CD8-positive, alpha-beta memory T cell (primary cell): ENCODE results near the gene RPS6KA4. TPM values are rescaled to one million over a fixed set of nuclear protein-coding genes. Genes with fewer than 3 reads are reported as not detected.

Source experiments
- CTCF ChIA-PET: fragments of 350-600 bp; sonication (Branson Sonifier 250); formaldehyde crosslinking; loops from one replicate; lab custom pipeline; 2021; ENCODE audit warnings: antibody characterized with exemption; lab: Charles Lee
- POLR2A ChIA-PET: fragments of 350-600 bp; sonication (Branson Sonifier 250); formaldehyde crosslinking; loops from one replicate; lab custom pipeline; 2021; ENCODE audit warnings: antibody characterized with exemption; lab: Charles Lee
- DNase-seq, 5 donors: peaks; one replicate each; pipeline versions ENCODE4 v3.0.0 to v3.0.0-alpha.2; 2020 to 2022; ENCODE audit warnings: mixed read lengths in 1 of 5
- H3K27ac ChIP-seq: one replicate; pipeline ENCODE4 v1.7.0; 2013; ENCODE audit warnings: low read depth, mild to moderate bottlenecking, low read length, moderate library complexity
- H3K27me3 ChIP-seq: 2 replicates; pipeline ENCODE4 v1.7.0; 2013; ENCODE audit warnings: low read length, mild to moderate bottlenecking; ENCODE audit not compliant: insufficient read depth, poor library complexity, severe bottlenecking
- H3K36me3 ChIP-seq: 2 replicates; pipeline ENCODE4 v1.7.0; 2013; ENCODE audit warnings: mild to moderate bottlenecking, low read length, moderate library complexity; ENCODE audit not compliant: insufficient read depth
- H3K4me1 ChIP-seq: 2 replicates; pipeline ENCODE4 v1.7.0; 2013; ENCODE audit warnings: mild to moderate bottlenecking, low read length, moderate library complexity; ENCODE audit not compliant: insufficient read depth
- H3K4me3 ChIP-seq: 2 replicates; pipeline ENCODE4 v1.7.0; 2013; ENCODE audit warnings: mild to moderate bottlenecking, low read length
- H3K9me3 ChIP-seq: 2 replicates; pipeline ENCODE4 v1.7.0; 2013; ENCODE audit warnings: mild to moderate bottlenecking, low read length
- H3K27ac Mint-ChIP-seq, 8 donors: one replicate each; pipeline ENCODE4 v1.8.0; 2020 to 2021; ENCODE audit warnings: mixed read lengths in 8 of 8, mild to moderate bottlenecking in 6 of 8, inconsistent platforms in 3 of 8, moderate library complexity in 3 of 8
- H3K27me3 Mint-ChIP-seq, 2 donors: one replicate each; pipeline ENCODE4 v1.8.0; 2020 to 2021; ENCODE audit warnings: mixed read lengths in 2 of 2, mild to moderate bottlenecking in 1 of 2, moderate library complexity in 1 of 2
- H3K36me3 Mint-ChIP-seq, 3 donors: one replicate each; pipeline ENCODE4 v1.8.0; 2020 to 2021; ENCODE audit warnings: mixed read lengths in 3 of 3, inconsistent platforms in 1 of 3, mild to moderate bottlenecking in 1 of 3
- H3K4me1 Mint-ChIP-seq, 3 donors: one replicate each; pipeline ENCODE4 v1.8.0; 2020 to 2021; ENCODE audit warnings: mixed read lengths in 3 of 3, inconsistent platforms in 1 of 3, mild to moderate bottlenecking in 1 of 3
- H3K4me3 Mint-ChIP-seq, 7 donors: one replicate each; pipeline ENCODE4 v1.8.0; 2020 to 2021; ENCODE audit warnings: mixed read lengths in 7 of 7, mild to moderate bottlenecking in 6 of 7, moderate library complexity in 4 of 7, inconsistent platforms in 2 of 7
- H3K9me3 Mint-ChIP-seq, 5 donors: one replicate each; pipeline ENCODE4 v1.8.0; 2020 to 2022; ENCODE audit warnings: mixed read lengths in 5 of 5, mild to moderate bottlenecking in 3 of 5, moderate library complexity in 2 of 5, inconsistent platforms in 1 of 5
- polyA plus RNA-seq: library from polyadenylated mRNA; unstranded; fragments of 300-500 nt; fragmentation: Illumina TruSeq; gene quantifications from one replicate; pipeline ENCODE4 v1.2.3, GENCODE V29; 2021
- total RNA-seq, 2 experiments: library from RNA; stranded (reverse); gene quantifications; one replicate each; pipeline ENCODE4 v1.2.3, GENCODE V29; 2021

The RPS6KA4 gene
- total and polyA plus RNA-seq, 3 experiments from 2014 or later, result 15.9 to 39.0 (median 38.0) TPM

GRCh38 chr11:64389851-64390250 lies 30.9 kb downstream of the RPS6KA4 start:
- Histone ChIP-seq H3K4me1 (peaks cover 5% of the 10 kb centered on the region), H3K36me3 (no peaks in the 10 kb centered on the region), H3K4me3 (no peak overlapping the region), H3K9me3 (no peaks in the 10 kb centered on the region), H3K27ac (no peak overlapping the region), H3K27me3 (no peaks in the 10 kb centered on the region)
- ChIA-PET CTCF (interaction anchor here (1.4 kb wide), 1 partner anchor 59 kb away, joined by 5 read pairs; no protein-coding TSS in a partner anchor), POLR2A (no interaction called here)
- Mint-ChIP-seq H3K4me3 (no peak overlapping the region), H3K36me3 (no peaks in the 10 kb centered on the region), H3K27me3 (peaks cover 2 to 5% of the 10 kb centered on the region in 2 donors), H3K27ac (no peak overlapping the region), H3K4me1 (peaks cover 19 to 44% (median 20%) of the 10 kb centered on the region in 3 donors), H3K9me3 (peaks cover 0 to 2% (median 0%) of the 10 kb centered on the region in 5 donors)
- DNase-seq, result no peak

GRCh38 chr11:64390558-64390957 lies 31.6 kb downstream of the RPS6KA4 start:
- no peaks in the 10 kb centered on the region for H3K27me3 ChIP-seq
- Mint-ChIP-seq H3K4me1 (peaks cover 19 to 44% (median 20%) of the 10 kb centered on the region in 3 donors), H3K9me3 (peaks cover 0 to 2% (median 0%) of the 10 kb centered on the region in 5 donors), H3K4me3 (peak overlapping the region in 5 of 7 donors; percentile 41 to 66 (median 65)), H3K27ac (peak overlapping the region in 3 of 8 donors; percentile 50 to 70 (median 66)), H3K36me3 (no peaks in the 10 kb centered on the region), H3K27me3 (peaks cover 6 to 9% of the 10 kb centered on the region in 2 donors)
- peaks cover 5% of the 10 kb centered on the region for H3K4me1 ChIP-seq
- no peak overlapping the region for H3K27ac ChIP-seq
- no peaks in the 10 kb centered on the region for H3K9me3 ChIP-seq
- CTCF ChIA-PET, result no interaction called here
- POLR2A ChIA-PET, result interaction anchor here (0.6 to 0.7 kb wide), 3 partner anchors 20 to 1844 kb away, joined by 7 to 9 read pairs (median 8); no protein-coding TSS in a partner anchor
- no peaks in the 10 kb centered on the region for H3K36me3 ChIP-seq
- H3K4me3 ChIP-seq, result no peak overlapping the region
- no peak for DNase-seq

- Histone ChIP-seq H3K4me3 (no peak overlapping the region), H3K27me3 (peaks cover 5% of the 10 kb centered on the region), H3K4me1 (peaks cover 5% of the 10 kb centered on the region), H3K27ac (no peak overlapping the region), H3K36me3 (no peaks in the 10 kb centered on the region), H3K9me3 (no peaks in the 10 kb centered on the region)
- Mint-ChIP-seq H3K27ac (no peak overlapping the region), H3K4me1 (peaks cover 14 to 34% (median 19%) of the 10 kb centered on the region in 3 donors), H3K27me3 (peaks cover 8 to 14% of the 10 kb centered on the region in 2 donors), H3K9me3 (peaks cover 0 to 2% (median 0%) of the 10 kb centered on the region in 5 donors), H3K4me3 (peak overlapping the region in 3 of 7 donors; percentile 12 to 24 (median 15)), H3K36me3 (no peaks in the 10 kb centered on the region)
- POLR2A ChIA-PET, result interaction anchor here (0.5 kb wide), 1 partner anchor 1754 kb away, joined by 4 read pairs; no protein-coding TSS in a partner anchor
- no peak for DNase-seq
- CTCF ChIA-PET, result interaction anchor here (0.7 to 1.2 kb wide), 2 partner anchors 98 to 1920 kb away, joined by 3 read pairs; no protein-coding TSS in a partner anchor
These were observed 32.9 kb downstream of the RPS6KA4 start for GRCh38 chr11:64391839-64392238.

- no peak overlapping the region for H3K4me3 ChIP-seq
- no peaks in the 10 kb centered on the region for H3K36me3 Mint-ChIP-seq
- DNase-seq, result no peak
- ChIA-PET POLR2A (no interaction called here), CTCF (no interaction called here)
- peak overlapping the region in 1 of 8 donors; percentile 19 for H3K27ac Mint-ChIP-seq
- no peak overlapping the region for H3K27ac ChIP-seq
- H3K9me3 ChIP-seq, result no peaks in the 10 kb centered on the region
- H3K4me1 Mint-ChIP-seq, result peaks cover 4 to 19% (median 10%) of the 10 kb centered on the region in 3 donors
- no peaks in the 10 kb centered on the region for H3K36me3 ChIP-seq
- peaks cover 10 to 21% of the 10 kb centered on the region in 2 donors for H3K27me3 Mint-ChIP-seq
- H3K27me3 ChIP-seq, result peaks cover 5% of the 10 kb centered on the region
- H3K9me3 Mint-ChIP-seq, result peaks cover 0 to 2% (median 0%) of the 10 kb centered on the region in 5 donors
- no peak overlapping the region for H3K4me3 Mint-ChIP-seq
- H3K4me1 ChIP-seq, result peaks cover 5% of the 10 kb centered on the region
These were observed 36.6 kb downstream of the RPS6KA4 start for GRCh38 chr11:64395545-64396078.

GRCh38 chr11:64396079-64396591 lies 37.2 kb downstream of the RPS6KA4 start:
- no peaks in the 10 kb centered on the region for H3K9me3 Mint-ChIP-seq
- CTCF ChIA-PET, result interaction anchor here (0.9 kb wide), 1 partner anchor 17 kb away, joined by 3 read pairs; no protein-coding TSS in a partner anchor

GRCh38 chr11:64400102-64400501 lies 41.1 kb downstream of the RPS6KA4 start:
- H3K27me3 ChIP-seq, result peaks cover 5% of the 10 kb centered on the region
- no peak for DNase-seq
- Mint-ChIP-seq H3K4me3 (no peak overlapping the region), H3K36me3 (peaks cover 0 to 5% (median 0%) of the 10 kb centered on the region in 3 donors), H3K27me3 (peaks cover 19 to 25% of the 10 kb centered on the region in 2 donors), H3K27ac (no peak overlapping the region), H3K4me1 (no peaks in the 10 kb centered on the region), H3K9me3 (peaks cover 0 to 7% (median 0%) of the 10 kb centered on the region in 5 donors)
- no peak overlapping the region for H3K4me3 ChIP-seq
- no peak overlapping the region for H3K27ac ChIP-seq
- no peaks in the 10 kb centered on the region for H3K4me1 ChIP-seq
- H3K9me3 ChIP-seq, result no peaks in the 10 kb centered on the region
- ChIA-PET CTCF (no interaction called here), POLR2A (no interaction called here)
- H3K36me3 ChIP-seq, result no peaks in the 10 kb centered on the region

More at GRCh38 chr11:64396079-64396591, 37.2 kb downstream of the RPS6KA4 start:
- H3K4me1 ChIP-seq, result peaks cover 5% of the 10 kb centered on the region
- Mint-ChIP-seq H3K4me3 (no peak overlapping the region), H3K27me3 (peaks cover 10 to 24% of the 10 kb centered on the region in 2 donors), H3K36me3 (no peaks in the 10 kb centered on the region), H3K4me1 (peaks cover 0 to 13% (median 7%) of the 10 kb centered on the region in 3 donors), H3K27ac (no peak overlapping the region)
- no peak for DNase-seq
- no peaks in the 10 kb centered on the region for H3K9me3 ChIP-seq
- POLR2A ChIA-PET, result interaction anchor here (0.6 kb wide), 1 partner anchor 9 kb away, joined by 4 read pairs; no protein-coding TSS in a partner anchor
- H3K27ac ChIP-seq, result no peak overlapping the region
- peaks cover 5% of the 10 kb centered on the region for H3K27me3 ChIP-seq
- H3K36me3 ChIP-seq, result no peaks in the 10 kb centered on the region
- H3K4me3 ChIP-seq, result no peak overlapping the region

- no peak overlapping the region for H3K4me3 ChIP-seq
- Mint-ChIP-seq H3K27me3 (peaks cover 15 to 21% of the 10 kb centered on the region in 2 donors), H3K4me1 (no peaks in the 10 kb centered on the region), H3K27ac (no peak overlapping the region), H3K4me3 (no peak overlapping the region), H3K36me3 (peaks cover 0 to 5% (median 0%) of the 10 kb centered on the region in 3 donors), H3K9me3 (peaks cover 0 to 7% (median 0%) of the 10 kb centered on the region in 5 donors)
- H3K36me3 ChIP-seq, result no peaks in the 10 kb centered on the region
- H3K27me3 ChIP-seq, result peaks cover 5% of the 10 kb centered on the region
- no peak for DNase-seq
- no peaks in the 10 kb centered on the region for H3K9me3 ChIP-seq
- ChIA-PET POLR2A (no interaction called here), CTCF (no interaction called here)
- no peak overlapping the region for H3K27ac ChIP-seq
- no peaks in the 10 kb centered on the region for H3K4me1 ChIP-seq
These were observed 41.7 kb downstream of the RPS6KA4 start for GRCh38 chr11:64400667-64401066.

GRCh38 chr11:64401775-64402174 lies 42.8 kb downstream of the RPS6KA4 start:
- ChIA-PET CTCF (no interaction called here), POLR2A (no interaction called here)
- Histone ChIP-seq H3K9me3 (no peaks in the 10 kb centered on the region), H3K4me3 (no peak overlapping the region), H3K36me3 (no peaks in the 10 kb centered on the region), H3K27ac (no peak overlapping the region), H3K4me1 (no peaks in the 10 kb centered on the region), H3K27me3 (no peaks in the 10 kb centered on the region)
- no peak overlapping the region for H3K4me3 Mint-ChIP-seq
- peaks cover 0 to 5% (median 0%) of the 10 kb centered on the region in 3 donors for H3K36me3 Mint-ChIP-seq
- peaks cover 14 to 17% of the 10 kb centered on the region in 2 donors for H3K27me3 Mint-ChIP-seq
- H3K4me1 Mint-ChIP-seq, result no peaks in the 10 kb centered on the region
- H3K27ac Mint-ChIP-seq, result no peak overlapping the region
- H3K9me3 Mint-ChIP-seq, result peaks cover 0 to 7% (median 0%) of the 10 kb centered on the region in 5 donors
- DNase-seq, result no peak
